HL-60/S4 treated with retinoic acid at 250 ng/mL for 4 days and 3 days (cell line): ENCODE results near the gene PACS2.

Experiments used
- in situ Hi-C: fragments of 300-500 bp; cut with MboI; formaldehyde crosslinking; loops from 2 replicates; pipeline ENCODE4 v1.7.0; 2022; ENCODE audit warnings: low sequenced_read_pairs

The PACS2 gene

GRCh38 chr14:105365101-105365500 is 50.6 kb downstream of the PACS2 start:
- in situ Hi-C loops, result loop anchor here (25.0 kb wide), 1 partner anchor 122 kb away; the partner anchor contains the start of genes CRIP1 and TEDC1

DNA sequence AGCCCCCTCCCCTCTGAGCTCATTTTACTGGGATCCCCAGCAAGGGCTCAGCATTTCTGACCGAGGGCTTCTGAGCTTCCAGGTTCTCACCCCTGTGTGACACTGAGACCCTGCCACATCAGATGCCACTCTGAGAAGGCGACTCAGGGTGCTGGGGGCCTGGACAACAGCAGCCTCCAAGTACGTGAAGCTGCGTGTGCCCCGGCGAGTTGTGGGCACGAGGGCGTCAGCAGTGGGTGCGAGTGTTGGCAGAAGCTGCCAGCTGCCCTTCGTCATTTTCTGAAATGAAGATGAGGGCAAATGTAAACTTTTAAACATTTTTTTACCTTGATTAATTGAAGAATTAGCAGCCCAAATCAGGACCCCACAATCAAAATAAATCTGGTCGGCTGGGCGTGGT is 51.1 kb downstream of the PACS2 start:
- in situ Hi-C loops, result loop anchor here (25.0 kb wide), 1 partner anchor 122 kb away; the partner anchor contains the start of genes CRIP1 and TEDC1

DNA sequence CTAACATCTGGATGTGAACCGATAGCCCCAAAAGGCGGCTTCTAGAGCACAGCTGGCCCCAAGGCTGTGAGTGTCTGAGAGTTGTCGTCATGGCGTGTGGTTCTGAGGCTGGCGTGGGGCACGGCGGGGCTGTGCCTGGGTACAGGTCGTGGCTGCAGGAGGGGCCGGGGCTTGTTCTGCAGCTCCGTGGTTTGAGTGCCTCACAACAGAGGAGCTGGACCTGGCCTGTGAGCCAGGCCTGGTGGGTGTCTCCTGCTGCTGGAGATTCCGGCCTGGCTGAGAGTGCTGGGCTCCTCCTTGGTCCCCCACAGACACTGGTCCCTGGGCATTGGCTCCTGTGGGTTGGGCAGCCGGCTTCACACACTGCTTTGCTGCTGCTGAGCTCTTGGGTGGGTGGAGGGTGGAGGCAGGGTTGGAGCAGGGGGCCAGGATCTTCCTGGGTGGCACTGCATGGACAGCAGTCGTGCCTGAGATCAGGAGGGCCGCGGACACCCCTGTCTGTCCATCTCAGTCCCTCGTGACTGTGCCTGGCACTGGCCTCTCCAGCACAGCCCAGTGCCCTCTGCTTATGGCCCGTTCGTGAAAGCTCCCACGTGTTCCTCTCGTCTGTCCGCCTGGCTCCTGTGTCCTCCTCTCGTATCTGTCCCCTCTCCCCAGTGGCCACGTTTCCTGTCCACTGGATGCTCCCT is 52.0 kb downstream of the PACS2 start:
- in situ Hi-C loops, result loop anchor here (25.0 kb wide), 1 partner anchor 121 kb away; the partner anchor contains the start of genes CRIP1 and TEDC1

DNA sequence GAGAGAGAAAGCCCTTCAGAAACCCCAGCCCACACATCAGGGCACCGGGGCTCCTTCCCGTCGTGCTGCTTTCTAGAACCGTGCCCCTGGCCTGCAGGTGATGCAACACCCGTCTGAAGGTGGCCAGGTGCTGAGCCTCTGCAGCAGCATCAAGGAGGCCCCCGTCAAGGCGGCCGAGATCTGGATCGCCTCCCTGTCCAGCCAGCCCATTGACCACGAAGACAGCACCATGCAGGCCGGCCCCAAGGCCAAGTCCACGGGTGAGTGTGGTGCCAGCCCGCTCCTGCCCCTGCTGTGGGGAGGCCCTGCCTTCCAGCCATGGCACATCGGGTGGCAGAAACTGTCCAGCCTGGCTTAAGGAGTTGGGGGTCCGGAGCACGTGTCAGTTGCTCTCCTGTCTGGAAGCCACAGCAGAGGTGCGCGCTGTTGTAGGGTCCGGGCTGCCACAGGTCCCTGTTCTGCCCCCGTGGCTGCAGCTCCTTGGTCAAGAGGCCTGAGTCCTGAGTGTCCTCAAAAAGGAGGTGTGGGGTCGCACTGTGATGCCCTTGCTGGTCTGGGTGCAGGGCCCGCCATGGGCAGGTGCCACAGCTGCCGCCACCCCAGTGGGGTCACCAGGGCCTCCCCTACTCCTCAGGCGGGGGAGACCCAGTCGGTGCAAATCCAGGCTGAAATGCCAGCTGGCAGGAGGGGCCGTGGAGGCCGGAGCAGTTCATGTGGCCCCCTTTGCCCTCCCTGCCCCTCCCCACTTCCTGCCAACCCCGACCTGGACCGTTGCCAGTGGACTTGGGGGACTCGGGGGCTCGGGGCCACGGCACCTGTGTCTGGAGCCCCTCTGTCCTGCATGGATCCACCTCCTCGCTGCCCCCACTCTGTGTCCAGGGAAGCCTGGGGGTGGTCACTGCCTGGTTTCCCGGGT is 52.8 kb downstream of the PACS2 start:
- in situ Hi-C loops, result loop anchor here (25.0 kb wide), 1 partner anchor 120 kb away; the partner anchor contains the start of genes CRIP1 and TEDC1

DNA sequence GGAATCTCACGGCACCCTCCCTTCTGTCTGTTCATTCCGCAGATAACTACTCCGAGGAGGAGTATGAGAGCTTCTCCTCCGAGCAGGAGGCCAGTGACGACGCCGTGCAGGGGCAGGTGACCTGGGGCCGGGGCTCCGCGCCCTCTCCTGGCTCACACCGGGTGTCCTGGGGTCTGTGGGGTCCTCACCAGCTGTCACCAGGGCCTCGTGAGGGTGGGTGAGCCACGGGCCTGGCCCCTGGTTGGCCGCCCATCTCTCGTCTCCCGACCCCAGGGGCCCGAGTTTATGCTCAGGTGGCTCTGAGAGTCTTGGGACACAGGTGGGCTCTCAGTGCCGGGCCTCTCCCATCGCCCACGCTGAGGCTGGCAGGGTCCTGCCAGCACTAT is 53.5 kb downstream of the PACS2 start:
- in situ Hi-C loops, result loop anchor here (25.0 kb wide), 1 partner anchor 119 kb away; the partner anchor contains the start of genes CRIP1 and TEDC1

- in situ Hi-C loops, result loop anchor here (25.0 kb wide), 1 partner anchor 119 kb away; the partner anchor contains the start of genes CRIP1 and TEDC1
Observed at GRCh38 chr14:105368426-105368825, 53.9 kb downstream of the PACS2 start.

DNA sequence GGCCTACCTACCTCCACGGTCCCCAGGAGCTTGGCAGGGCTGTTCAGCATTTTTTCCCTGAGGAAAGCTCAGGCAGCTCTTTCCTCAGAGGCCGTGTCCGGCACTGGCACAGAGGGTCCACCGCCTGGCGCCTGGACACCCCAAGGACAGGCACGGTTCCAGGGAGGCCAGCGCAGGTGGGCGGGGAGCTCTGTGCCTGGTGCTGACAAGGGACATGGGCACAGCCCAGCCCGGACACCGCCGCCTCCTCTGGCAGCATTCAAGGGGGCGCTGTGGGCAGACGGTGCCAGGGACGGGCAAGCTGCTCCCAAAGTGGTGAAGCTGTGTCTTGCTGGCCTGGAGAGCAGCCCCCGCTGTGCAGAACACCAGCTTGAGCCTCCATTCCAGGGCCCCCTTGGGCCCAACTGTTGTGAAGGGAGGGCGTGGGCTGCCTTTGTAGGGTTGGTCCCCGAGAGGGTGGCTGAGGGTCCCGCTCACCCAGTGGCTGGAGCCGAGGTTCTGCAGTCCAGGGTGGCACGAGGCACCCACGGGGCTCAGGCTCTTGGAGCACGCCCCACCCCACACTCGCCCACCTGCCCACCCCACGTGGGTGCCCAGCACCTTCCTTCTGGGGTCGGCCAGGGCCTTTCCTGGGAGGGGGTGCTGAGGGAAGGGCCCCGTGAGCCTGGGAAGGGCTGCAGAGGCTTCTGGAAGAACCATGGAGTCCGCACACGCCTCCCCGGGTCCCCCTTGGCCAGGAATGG is 54.5 kb downstream of the PACS2 start:
- in situ Hi-C loops, result loop anchor here (25.0 kb wide), 1 partner anchor 118 kb away; the partner anchor contains the start of genes CRIP1 and TEDC1

DNA sequence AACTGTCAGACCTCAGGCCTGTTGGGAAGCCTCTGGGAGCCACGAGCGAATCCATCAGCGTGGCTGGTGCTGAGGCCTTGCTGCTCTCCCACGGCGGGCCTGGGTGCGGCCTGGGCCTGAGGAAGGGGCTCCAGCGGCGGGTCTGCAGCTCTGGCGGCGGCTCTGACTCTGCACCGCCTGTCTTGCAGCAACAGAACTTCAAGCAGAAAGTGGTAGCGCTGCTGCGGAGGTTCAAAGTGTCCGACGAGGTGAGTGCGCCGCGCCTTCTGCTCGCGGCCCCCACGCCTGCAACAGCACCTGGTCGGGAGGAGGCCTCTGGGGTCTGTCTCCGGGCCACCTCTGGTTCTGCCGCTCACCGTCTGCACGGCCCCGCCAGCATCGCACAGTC is 55.1 kb downstream of the PACS2 start:
- in situ Hi-C loops, result loop anchor here (25.0 kb wide), 1 partner anchor 118 kb away; the partner anchor contains the start of genes CRIP1 and TEDC1

DNA sequence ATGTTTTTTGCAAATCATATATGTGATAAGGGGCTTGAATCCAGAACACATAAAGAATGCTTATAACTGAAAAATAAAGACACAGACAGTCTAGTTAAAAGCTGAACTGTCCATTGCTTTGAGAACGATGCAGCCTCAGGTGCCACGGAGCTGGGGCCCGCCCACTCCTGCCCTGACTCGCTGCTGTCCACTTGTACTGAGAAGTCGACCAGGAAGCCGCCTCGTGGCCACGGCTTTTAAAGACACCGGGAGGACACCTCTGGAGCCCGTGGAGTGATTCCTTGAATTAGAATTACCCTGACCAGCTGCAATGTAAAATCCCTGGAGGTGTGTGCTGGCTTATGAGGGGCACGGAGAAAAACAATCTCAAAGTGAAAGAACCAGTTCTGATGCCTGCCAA is 59.8 kb downstream of the PACS2 start:
- in situ Hi-C loops, result loop anchor here (25.0 kb wide), 1 partner anchor 113 kb away; the partner anchor contains the start of genes CRIP1 and TEDC1

DNA sequence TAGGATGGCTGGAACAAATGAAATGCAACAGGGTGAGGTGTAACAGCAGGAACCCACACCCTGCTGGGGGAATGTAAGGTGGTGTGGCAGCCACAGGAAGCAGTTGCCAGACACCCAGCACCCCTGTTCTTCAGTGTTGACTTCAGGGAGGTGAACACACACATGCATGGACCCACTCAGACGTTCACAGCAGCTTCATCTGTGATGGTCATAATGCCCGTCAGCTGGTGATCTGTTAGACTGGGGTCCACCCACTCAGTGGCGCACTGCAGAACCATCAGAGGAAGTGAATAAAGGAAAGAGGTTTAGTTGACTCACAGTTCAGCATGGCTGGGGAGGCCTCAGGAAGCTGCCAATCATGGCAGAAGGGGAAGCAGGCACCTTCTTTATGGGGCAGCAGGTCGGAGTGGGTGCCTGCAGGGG is 61.1 kb downstream of the PACS2 start:
- in situ Hi-C loops, result no loop called here

- in situ Hi-C loops, result no loop called here
Observed at GRCh38 chr14:105376521-105377440, 62.2 kb downstream of the PACS2 start.

DNA sequence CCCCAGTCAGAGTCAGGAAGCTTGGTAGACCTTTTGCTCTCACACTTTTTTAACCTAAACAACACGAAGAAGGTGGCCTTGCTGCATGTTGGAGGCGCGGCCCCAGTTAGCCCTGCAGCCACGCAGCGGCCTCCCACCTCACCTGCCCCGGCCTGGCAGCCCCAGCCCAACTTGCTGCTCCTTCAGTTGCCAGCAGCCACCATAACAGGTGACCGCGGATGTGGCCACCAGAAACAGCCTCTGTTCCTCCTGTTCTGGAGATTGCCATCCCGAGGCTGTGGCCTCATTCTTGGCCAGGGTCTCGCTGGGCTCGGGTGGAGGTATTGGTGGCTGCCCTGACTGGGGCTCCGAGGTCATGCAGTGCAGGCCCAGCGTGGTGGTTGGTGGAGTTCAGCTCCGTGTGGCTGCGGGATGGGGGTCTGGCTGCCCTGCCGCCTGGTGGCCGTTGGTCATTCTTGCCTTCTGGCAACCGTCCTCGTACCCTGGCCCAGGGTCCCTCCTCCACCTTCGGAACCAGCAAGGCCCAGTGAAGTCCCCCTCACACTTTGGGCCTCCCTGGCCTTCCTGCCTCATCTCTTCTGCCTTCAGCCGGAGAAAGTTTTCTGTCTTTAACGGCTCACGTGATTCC is 63.1 kb downstream of the PACS2 start:
- in situ Hi-C loops, result no loop called here

DNA sequence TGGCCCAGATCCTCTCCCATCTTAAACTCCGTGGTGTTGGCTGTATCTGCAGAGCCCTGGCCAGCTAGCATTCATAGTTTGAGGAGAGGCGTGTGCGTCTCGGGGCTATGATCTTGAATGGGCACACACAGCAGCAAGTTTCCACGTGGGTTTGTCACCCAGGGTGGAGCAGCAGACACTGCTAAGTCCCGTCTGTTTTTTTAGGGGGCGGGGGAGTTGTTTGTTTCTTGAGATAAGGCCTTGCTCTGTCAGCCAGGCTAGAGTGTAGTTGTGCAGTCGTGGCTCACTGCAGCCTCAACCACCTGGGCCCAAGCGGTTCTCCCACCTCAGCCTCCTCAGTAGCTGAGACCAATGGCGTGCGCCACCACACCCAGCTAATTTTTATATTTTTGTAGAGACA is 63.7 kb downstream of the PACS2 start:
- in situ Hi-C loops, result no loop called here

- in situ Hi-C loops, result no loop called here
Observed at GRCh38 chr14:105378873-105379685, 64.5 kb downstream of the PACS2 start.

- in situ Hi-C loops, result no loop called here
Observed at GRCh38 chr14:105379946-105380345, 65.4 kb downstream of the PACS2 start.

- in situ Hi-C loops, result no loop called here
Observed at GRCh38 chr14:105380756-105381155, 66.2 kb downstream of the PACS2 start.

GRCh38 chr14:105381446-105382342 is 67.1 kb downstream of the PACS2 start:
- in situ Hi-C loops, result no loop called here
